ENCODE data around the gene ZFYVE19.
A peak's percentile ranks its signal among the peaks of the same experiment; 100 is the strongest.

The ZFYVE19 gene

DNA sequence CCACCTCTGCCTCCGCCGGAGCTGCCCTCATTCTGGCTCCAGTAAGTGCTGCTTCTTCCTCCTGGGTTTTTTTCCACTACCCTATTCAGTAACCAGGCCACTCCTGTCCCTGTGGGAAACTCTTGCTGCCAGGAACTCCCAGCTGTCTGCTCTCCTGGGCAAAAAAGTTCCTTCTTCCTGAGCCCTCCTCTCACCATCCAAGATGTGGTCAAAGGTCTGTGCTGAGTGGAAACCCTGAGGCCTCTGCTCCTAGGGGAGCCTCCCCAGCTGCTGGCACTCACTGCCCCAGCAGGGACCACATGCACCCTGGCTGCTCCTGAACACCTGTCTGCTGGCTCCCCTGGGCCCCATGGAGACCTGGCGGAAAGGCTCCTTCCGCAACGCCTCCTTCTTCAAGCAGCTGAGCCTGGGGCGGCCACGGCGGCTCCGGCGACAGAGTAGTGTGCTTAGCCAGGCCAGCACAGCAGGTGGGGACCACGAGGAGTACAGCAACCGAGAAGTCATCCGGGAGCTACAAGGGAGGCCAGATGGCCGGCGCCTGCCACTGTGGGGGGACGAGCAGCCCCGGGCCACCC lies 36.7 kb upstream of the ZFYVE19 start:
- TF ChIP-seq, protein P1, sequence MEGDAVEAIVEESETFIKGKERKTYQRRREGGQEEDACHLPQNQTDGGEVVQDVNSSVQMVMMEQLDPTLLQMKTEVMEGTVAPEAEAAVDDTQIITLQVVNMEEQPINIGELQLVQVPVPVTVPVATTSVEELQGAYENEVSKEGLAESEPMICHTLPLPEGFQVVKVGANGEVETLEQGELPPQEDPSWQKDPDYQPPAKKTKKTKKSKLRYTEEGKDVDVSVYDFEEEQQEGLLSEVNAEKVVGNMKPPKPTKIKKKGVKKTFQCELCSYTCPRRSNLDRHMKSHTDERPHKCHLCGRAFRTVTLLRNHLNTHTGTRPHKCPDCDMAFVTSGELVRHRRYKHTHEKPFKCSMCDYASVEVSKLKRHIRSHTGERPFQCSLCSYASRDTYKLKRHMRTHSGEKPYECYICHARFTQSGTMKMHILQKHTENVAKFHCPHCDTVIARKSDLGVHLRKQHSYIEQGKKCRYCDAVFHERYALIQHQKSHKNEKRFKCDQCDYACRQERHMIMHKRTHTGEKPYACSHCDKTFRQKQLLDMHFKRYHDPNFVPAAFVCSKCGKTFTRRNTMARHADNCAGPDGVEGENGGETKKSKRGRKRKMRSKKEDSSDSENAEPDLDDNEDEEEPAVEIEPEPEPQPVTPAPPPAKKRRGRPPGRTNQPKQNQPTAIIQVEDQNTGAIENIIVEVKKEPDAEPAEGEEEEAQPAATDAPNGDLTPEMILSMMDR (IDR thresholded peaks at IDR 0.05; ENCODE audit: insufficient read depth, low read depth, low read length, missing control alignments) = no peak
- no peak for DNase-seq (ENCODE audit: low read depth)
- H3K4me3 ChIP-seq (ENCODE audit: low read length) = peak overlapping the region; percentile 34

DNA sequence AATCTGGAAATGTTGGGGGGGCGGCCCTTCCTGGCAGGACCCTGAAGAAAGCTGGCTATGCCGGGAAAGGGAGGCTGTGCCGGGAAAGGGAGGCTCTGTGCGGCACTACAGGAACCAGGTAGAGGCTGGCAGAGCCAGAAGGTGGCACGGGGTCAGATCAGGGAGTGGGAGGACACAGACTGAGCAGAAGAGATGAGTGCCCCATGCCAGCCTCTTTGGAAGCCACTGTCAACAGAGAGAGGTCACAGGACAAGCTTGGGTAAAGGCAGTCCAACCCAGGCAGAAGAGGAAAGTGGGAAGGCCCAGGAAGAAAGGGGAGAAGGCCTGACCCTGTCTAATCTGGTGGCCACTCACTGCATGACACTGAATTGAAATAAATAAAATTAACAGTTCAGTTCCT lies 35.6 kb upstream of the ZFYVE19 start:
- H3K4me3 ChIP-seq (ENCODE audit: low read length) = no peak overlapping the region
- no peak for DNase-seq (ENCODE audit: low read depth)
- TF ChIP-seq, protein P1 (IDR thresholded peaks at IDR 0.05; ENCODE audit: insufficient read depth, low read depth, low read length, missing control alignments) = no peak

GRCh38 chr15:40772014-40772413 lies 34.9 kb upstream of the ZFYVE19 start:
- H3K4me3 ChIP-seq (ENCODE audit: low read length) = no peak overlapping the region
- TF ChIP-seq, protein P1 (IDR thresholded peaks at IDR 0.05; ENCODE audit: insufficient read depth, low read depth, low read length, missing control alignments) = no peak
- DNase-seq (ENCODE audit: low read depth) = no peak

DNA sequence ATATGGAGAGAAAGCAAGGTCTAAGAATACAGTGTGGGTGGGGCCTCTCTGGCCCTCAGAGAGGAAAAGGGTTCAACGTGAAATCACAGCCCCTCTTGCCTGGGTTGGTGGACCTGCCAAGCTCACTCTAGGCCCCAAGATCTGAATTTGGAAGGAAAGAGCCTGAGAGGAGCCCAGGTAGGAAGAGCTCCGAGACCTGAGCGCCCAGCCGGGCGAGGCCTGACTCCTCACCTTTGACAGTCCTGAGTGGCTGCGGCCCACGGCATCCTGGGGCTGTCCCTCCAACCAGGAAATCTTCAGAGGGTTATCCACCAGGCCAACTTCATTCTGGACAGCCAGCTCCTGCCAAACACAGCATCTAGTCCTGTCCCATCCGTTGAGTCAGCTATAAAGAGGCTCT lies 33.4 kb upstream of the ZFYVE19 start:
- no peak for DNase-seq (ENCODE audit: low read depth)
- H3K4me3 ChIP-seq (ENCODE audit: low read length) = no peak overlapping the region
- TF ChIP-seq, protein P1 (IDR thresholded peaks at IDR 0.05; ENCODE audit: insufficient read depth, low read depth, low read length, missing control alignments) = no peak

DNA sequence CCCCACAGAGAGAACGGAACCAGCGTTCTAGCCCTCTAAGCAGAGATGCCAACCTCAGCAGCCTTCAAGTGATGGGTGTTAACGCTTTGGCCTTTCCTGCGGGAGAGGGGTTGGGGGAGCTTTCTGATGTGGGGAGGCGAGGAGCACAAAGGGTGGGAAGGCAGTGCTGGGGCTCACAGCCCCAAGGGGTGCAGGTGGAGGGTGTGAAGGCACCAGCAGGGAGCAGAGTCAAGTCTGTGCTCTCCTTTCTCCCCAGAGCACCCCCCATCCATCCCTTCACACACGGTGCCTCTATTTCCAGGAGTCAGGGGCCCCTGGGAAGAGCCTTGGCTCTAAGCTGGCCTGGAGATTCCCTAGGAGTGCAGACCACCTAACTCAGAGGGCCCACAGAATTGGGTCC lies 33.0 kb upstream of the ZFYVE19 start:
- no peak for DNase-seq (ENCODE audit: low read depth)
- TF ChIP-seq, protein P1 (IDR thresholded peaks at IDR 0.05; ENCODE audit: insufficient read depth, low read depth, low read length, missing control alignments) = no peak
- H3K4me3 ChIP-seq (ENCODE audit: low read length) = no peak overlapping the region

- DNase-seq (ENCODE audit: low read depth) = no peak
- no peak overlapping the region for H3K4me3 ChIP-seq (ENCODE audit: low read length)
- TF ChIP-seq, protein P1 (IDR thresholded peaks at IDR 0.05; ENCODE audit: insufficient read depth, low read depth, low read length, missing control alignments) = no peak
Measured at GRCh38 chr15:40775007-40775406, 31.9 kb upstream of the ZFYVE19 start.

Data from epithelial cell of esophagus (primary cell).